CD4-positive, alpha-beta T cell (primary cell): ENCODE results near the gene SLC16A12. TPM values are rescaled to one million over a fixed set of nuclear protein-coding genes. Genes with fewer than 3 reads are reported as not detected.
"Not testable (repeated sequence)": the region's sequence is repeated elsewhere in the genome, so short reads cannot be mapped to it uniquely, and the experiment has no call there.

ENCODE experiments used
- ATAC-seq: fragments of 200-7000 bp; cut with Tn5 transposase; one replicate; pipeline ENCODE4 v1.10.0; 2022; ENCODE audit warnings: mild to moderate bottlenecking; ENCODE audit not compliant: poor library complexity
- CTCF ChIA-PET: fragments of 350-600 bp; sonication (Branson Sonifier 250); formaldehyde crosslinking; loops from one replicate; lab custom pipeline; 2021; ENCODE audit warnings: antibody characterized with exemption, inconsistent platforms; lab: Charles Lee
- POLR2A ChIA-PET: fragments of 350-600 bp; sonication (Branson Sonifier 250); formaldehyde crosslinking; loops from one replicate; lab custom pipeline; 2021; ENCODE audit warnings: antibody characterized with exemption, inconsistent platforms; lab: Charles Lee
- DNase-seq, 14 experiments: peaks; one replicate each; pipeline ENCODE4 v3.0.0-alpha.2; 2013 to 2020; ENCODE audit warnings: mixed read lengths in 2 of 14
- H3K27ac ChIP-seq, 2 donors: one replicate each; pipeline versions ENCODE4 v1.5.1 to v1.7.0; 2013; ENCODE audit warnings: low read length in 2 of 2, low read depth in 1 of 2, mild to moderate bottlenecking in 1 of 2
- H3K27me3 ChIP-seq, 2 experiments: 1 replicate in 1 of 2; 2 replicates in 1 of 2; pipeline versions ENCODE4 v1.6.1 to v1.7.0; 2013; ENCODE audit warnings: low read length in 2 of 2, control low read depth in 1 of 2, mild to moderate bottlenecking in 1 of 2, moderate library complexity in 1 of 2; ENCODE audit not compliant: insufficient read depth in 2 of 2, control insufficient read depth in 1 of 2
- H3K36me3 ChIP-seq: one replicate; pipeline ENCODE4 v1.6.1; 2013; ENCODE audit warnings: low read length, control low read depth; ENCODE audit not compliant: insufficient read depth
- H3K4me1 ChIP-seq: one replicate; pipeline ENCODE4 v1.6.1; 2013; ENCODE audit warnings: low read length, control low read depth; ENCODE audit not compliant: insufficient read depth
- H3K4me3 ChIP-seq: one replicate; pipeline ENCODE4 v1.5.1; 2013; ENCODE audit warnings: mild to moderate bottlenecking, low read length, moderate library complexity
- H3K9me3 ChIP-seq, 2 experiments: 1 replicate in 1 of 2; 2 replicates in 1 of 2; pipeline versions ENCODE4 v1.6.1 to v1.7.0; 2013; ENCODE audit warnings: low read length in 2 of 2, mild to moderate bottlenecking in 2 of 2, control low read depth in 1 of 2, moderate library complexity in 1 of 2; ENCODE audit not compliant: control insufficient read depth in 1 of 2, insufficient read depth in 1 of 2
- H3K27ac Mint-ChIP-seq: one replicate; pipeline ENCODE4 v1.8.0; 2020; ENCODE audit warnings: mixed read lengths
- H3K27me3 Mint-ChIP-seq: one replicate; pipeline ENCODE4 v1.8.0; 2021; ENCODE audit warnings: mixed read lengths
- H3K36me3 Mint-ChIP-seq: one replicate; pipeline ENCODE4 v1.8.0; 2021; ENCODE audit warnings: low read depth, mixed read lengths
- H3K4me1 Mint-ChIP-seq: one replicate; pipeline ENCODE4 v1.8.0; 2021; ENCODE audit warnings: low read depth, mixed read lengths
- H3K4me3 Mint-ChIP-seq: one replicate; pipeline ENCODE4 v1.8.0; 2020; ENCODE audit warnings: mild to moderate bottlenecking, mixed read lengths
- H3K9me3 Mint-ChIP-seq: one replicate; pipeline ENCODE4 v1.8.0; 2020; ENCODE audit warnings: mixed read lengths
- CTCF ChIP-seq: fragments of 200-600 bp; IDR thresholded peaks from one replicate; pipeline ENCODE4 v1.8.0; 2022; ENCODE audit warnings: antibody characterized with exemption, mild to moderate bottlenecking
- intact Hi-C, 2 experiments: fragments of 100-400 bp; cut with DNase I in 1 of 2; cut with micrococcal nuclease in 1 of 2; formaldehyde crosslinking; loops; one replicate each; pipeline versions ENCODE4 v1.15.1 to v1.9.0; 2023 to 2025; cut with DNase I, micrococcal nuclease
- total RNA-seq, 174 experiments: library from RNA in 2 of 174; stranded (reverse) in 2 of 174; gene quantifications; one replicate each; pipeline ENCODE4 v1.2.3 and lab custom pipeline; 2021 to 2026

The SLC16A12 gene
- total RNA-seq, 2 experiments from 2014 or later = not detected

GRCh38 chr10:89454561-89455347 lies 80.6 kb downstream of the SLC16A12 start:
- intact Hi-C loops = no loop called here
- Mint-ChIP-seq H3K9me3 (no peaks in the 10 kb centered on the region), H3K27ac (no peak overlapping the region), H3K27me3 (peaks cover 4% of the 10 kb centered on the region), H3K4me1 (no peaks in the 10 kb centered on the region), H3K36me3 (no peaks in the 10 kb centered on the region), H3K4me3 (no peak overlapping the region)
- TF ChIP-seq CTCF = no peak
- H3K4me3 ChIP-seq = no peak overlapping the region
- no peak overlapping the region for H3K27ac ChIP-seq
- no peaks in the 10 kb centered on the region for H3K9me3 ChIP-seq
- no peaks in the 10 kb centered on the region for H3K27me3 ChIP-seq
- H3K4me1 ChIP-seq = no peaks in the 10 kb centered on the region
- no peaks in the 10 kb centered on the region for H3K36me3 ChIP-seq
- ChIA-PET CTCF (no interaction called here), POLR2A (no interaction called here)
- ATAC-seq (no peak), DNase-seq (no peak)

GRCh38 chr10:89452193-89452592 lies 83.2 kb downstream of the SLC16A12 start:
- DNase-seq (no peak), ATAC-seq (no peak)
- intact Hi-C loops = no loop called here
- Histone ChIP-seq H3K4me3 (no peak overlapping the region), H3K4me1 (no peaks in the 10 kb centered on the region), H3K27me3 (no peaks in the 10 kb centered on the region), H3K9me3 (no peaks in the 10 kb centered on the region), H3K27ac (no peak overlapping the region), H3K36me3 (no peaks in the 10 kb centered on the region)
- Mint-ChIP-seq H3K27me3 (no peaks in the 10 kb centered on the region), H3K27ac (no peak overlapping the region), H3K4me3 (no peak overlapping the region), H3K4me1 (no peaks in the 10 kb centered on the region), H3K36me3 (no peaks in the 10 kb centered on the region), H3K9me3 (no peaks in the 10 kb centered on the region)
- ChIA-PET CTCF (no interaction called here), POLR2A (no interaction called here)
- TF ChIP-seq CTCF = no peak

- no peak for DNase-seq
- Histone ChIP-seq H3K4me1 (no peaks in the 10 kb centered on the region), H3K27me3 (no peaks in the 10 kb centered on the region), H3K27ac (no peak overlapping the region), H3K36me3 (no peaks in the 10 kb centered on the region), H3K4me3 (no peak overlapping the region), H3K9me3 (no peaks in the 10 kb centered on the region)
- H3K4me3 Mint-ChIP-seq = no peak overlapping the region
- H3K36me3 Mint-ChIP-seq = no peaks in the 10 kb centered on the region
- H3K4me1 Mint-ChIP-seq = no peaks in the 10 kb centered on the region
- ChIA-PET POLR2A (no interaction called here), CTCF (no interaction called here)
- H3K27ac Mint-ChIP-seq = no peak overlapping the region
- H3K9me3 Mint-ChIP-seq = peaks cover under 1% of the 10 kb centered on the region
- no peak for TF ChIP-seq CTCF
- ATAC-seq = no peak
- intact Hi-C loops = no loop called here
- no peaks in the 10 kb centered on the region for H3K27me3 Mint-ChIP-seq
These were observed 84.5 kb downstream of the SLC16A12 start for GRCh38 chr10:89450901-89451300.

- CTCF ChIA-PET = not testable (repeated sequence)
These were observed 90.6 kb downstream of the SLC16A12 start for GRCh38 chr10:89444819-89445218.

More at GRCh38 chr10:89444819-89445218, 90.6 kb downstream of the SLC16A12 start:
- H3K4me1 ChIP-seq, ATAC-seq, H3K27me3 ChIP-seq, H3K27ac ChIP-seq, H3K36me3 ChIP-seq, H3K36me3 Mint-ChIP-seq, H3K27ac Mint-ChIP-seq, H3K9me3 ChIP-seq, H3K4me3 Mint-ChIP-seq, POLR2A ChIA-PET, H3K9me3 Mint-ChIP-seq, H3K4me3 ChIP-seq, intact Hi-C loops, H3K4me1 Mint-ChIP-seq, DNase-seq: not testable (repeated sequence)
- H3K27me3 Mint-ChIP-seq = peaks cover 10% of the 10 kb centered on the region
